HG03571 (cell line): ENCODE measurements around the gene SPIRE2.
"Not testable (repeated sequence)": the region's sequence is repeated elsewhere in the genome, so short reads cannot be mapped to it uniquely, and the experiment has no call there.

ENCODE experiments used
- ATAC-seq: cut with Tn5 transposase; IDR thresholded peaks from one replicate; pipeline ENCODE4 v1.9.1; 2021; ENCODE audit not compliant: unreplicated experiment

The SPIRE2 gene

GRCh38 chr16:89834813-89835363 lies 6.6 kb downstream of the SPIRE2 start:
- ATAC-seq: not testable (repeated sequence)

DNA sequence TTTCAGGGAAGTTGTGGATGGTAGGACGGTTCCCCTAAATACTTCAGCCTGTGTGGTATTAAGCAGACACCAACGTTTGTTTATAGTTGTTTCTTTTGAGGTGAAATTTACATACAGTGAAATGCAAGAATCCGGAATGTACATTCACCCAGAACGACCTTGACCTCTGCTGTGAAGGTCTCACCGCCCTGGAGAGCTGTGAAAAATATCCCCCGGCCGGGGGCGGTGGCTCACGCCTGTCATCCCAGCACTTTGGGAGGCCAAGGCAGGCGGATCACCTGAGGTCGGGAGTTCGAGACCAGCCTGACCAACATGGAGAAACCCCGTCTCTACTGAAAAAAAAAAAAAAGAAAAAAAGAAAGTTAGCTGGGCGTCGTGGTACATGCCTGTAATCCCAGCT lies 8.2 kb downstream of the SPIRE2 start:
- not testable (repeated sequence) for ATAC-seq

DNA sequence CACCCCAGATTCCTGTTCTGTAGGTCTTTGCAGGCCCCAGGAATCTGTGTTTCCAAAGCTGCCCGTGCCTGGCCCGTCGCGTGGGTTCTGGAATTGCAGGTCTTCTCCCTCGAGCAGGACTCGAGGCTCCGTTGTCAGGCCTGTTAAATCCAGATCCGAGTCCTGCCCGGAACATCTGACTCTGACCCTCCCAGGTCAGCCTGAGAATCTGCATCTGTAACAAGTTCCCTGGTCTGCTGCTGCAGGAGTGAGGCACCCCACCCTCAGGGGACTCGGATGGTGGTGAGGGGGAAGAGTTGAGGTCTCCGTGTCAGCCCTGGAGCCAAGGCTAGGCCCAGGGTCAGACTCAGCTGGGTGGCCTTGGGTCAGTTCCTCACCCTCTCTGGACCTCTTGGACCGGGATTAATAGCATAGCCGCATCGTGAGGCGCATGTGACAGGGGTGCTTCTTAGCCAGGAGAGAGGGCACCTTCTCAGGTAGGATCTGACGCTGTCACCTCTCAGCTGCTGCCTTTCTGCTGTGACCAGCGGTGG lies 8.8 kb downstream of the SPIRE2 start:
- ATAC-seq: no peak

GRCh38 chr16:89841275-89841674 lies 13.0 kb downstream of the SPIRE2 start:
- ATAC-seq: no peak

- ATAC-seq: no peak
Measured at GRCh38 chr16:89842471-89843408, 14.5 kb downstream of the SPIRE2 start.

- ATAC-seq: no peak
Measured at GRCh38 chr16:89843409-89844350, 15.4 kb downstream of the SPIRE2 start.

- ATAC-seq: no peak
Measured at GRCh38 chr16:89844739-89845339, 16.6 kb downstream of the SPIRE2 start.

DNA sequence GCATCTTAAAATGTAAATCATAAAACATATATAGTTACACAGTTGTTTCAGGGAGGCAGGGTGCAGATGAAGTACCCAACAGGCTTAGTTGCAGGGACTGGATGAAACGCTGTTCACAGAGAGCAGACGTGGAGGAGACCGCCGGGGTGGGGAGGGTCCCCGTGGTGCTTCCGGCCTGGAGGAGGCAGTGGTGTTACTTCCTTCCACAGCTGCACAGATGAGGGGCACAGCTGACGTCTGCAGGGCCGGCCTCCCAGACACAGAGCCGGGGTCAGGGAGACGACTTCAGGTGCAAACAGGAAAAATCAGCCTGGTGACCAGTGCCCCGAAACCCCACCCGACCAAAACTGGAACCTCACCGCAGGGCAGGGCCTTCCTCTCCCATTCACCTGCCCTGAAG lies 17.1 kb downstream of the SPIRE2 start:
- ATAC-seq: no peak

DNA sequence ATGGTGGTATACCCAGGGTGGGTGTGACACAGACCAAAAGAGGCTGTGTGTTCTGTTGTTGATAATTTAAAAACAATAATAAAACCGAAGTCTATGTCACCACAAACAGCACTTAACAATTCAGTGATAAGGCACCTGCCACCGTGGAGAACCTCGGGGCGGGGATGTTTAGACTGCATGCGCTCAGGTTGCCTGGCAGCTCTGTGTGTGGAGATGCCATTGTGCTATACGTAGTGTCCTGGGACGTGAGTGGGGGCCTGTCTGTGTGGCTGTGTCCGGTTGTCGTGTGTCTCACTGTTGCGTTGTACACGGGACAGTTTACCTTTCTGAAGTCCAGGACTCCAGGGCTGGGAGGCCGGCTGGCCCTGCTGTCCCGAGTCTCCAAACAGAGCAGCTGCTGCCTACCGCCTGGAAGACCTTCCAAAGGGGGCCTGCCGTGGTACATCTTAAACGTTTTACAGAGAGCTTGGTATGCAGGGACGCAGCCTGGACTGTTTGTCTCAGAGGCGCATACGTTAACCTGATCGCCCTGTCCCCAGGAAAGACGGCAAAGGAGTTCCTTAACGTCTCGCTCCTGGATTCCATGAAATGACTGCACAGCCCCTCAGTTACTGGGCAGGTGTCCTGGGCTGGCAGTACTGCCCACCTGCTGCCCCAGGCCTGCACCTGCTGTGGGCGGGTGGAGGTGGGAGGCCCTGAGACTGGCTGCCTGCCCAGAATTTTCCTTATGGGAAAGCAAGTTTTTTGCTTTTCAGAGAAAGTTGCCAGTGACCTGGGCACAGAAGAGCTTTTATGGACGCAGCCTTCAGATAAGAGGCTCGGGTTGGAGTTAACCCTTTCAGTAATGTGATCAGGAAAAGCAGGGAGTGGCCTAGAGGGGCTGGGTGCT lies 19.0 kb downstream of the SPIRE2 start:
- ATAC-seq: no peak

GRCh38 chr16:89847940-89848297 lies 19.6 kb downstream of the SPIRE2 start:
- ATAC-seq: no peak

- no peak for ATAC-seq
Measured at GRCh38 chr16:89848974-89849373, 20.7 kb downstream of the SPIRE2 start.

GRCh38 chr16:89853306-89853993 lies 25.2 kb downstream of the SPIRE2 start:
- no peak for ATAC-seq

- ATAC-seq: no peak
Measured at GRCh38 chr16:89855301-89855945, 27.1 kb downstream of the SPIRE2 start.

DNA sequence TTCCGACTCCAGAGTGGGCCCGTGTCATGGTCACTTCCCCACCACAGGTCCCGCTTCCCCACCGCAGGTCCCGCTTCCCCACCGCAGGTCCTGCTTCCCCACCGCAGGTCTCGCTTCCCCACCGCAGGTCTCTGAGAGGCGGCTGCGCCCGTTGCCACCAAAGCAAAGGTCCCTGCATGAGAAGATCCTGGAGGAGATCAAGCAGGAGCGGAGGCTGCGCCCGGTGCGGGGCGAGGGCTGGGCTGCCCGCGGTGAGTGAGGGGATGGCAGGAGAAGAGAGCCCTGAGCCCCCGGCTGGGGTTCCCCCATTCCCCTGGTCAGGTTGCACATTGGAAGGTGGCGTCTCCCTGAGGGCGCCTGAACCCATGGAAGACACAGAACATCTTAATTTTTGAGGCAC lies 27.7 kb downstream of the SPIRE2 start:
- no peak for ATAC-seq

DNA sequence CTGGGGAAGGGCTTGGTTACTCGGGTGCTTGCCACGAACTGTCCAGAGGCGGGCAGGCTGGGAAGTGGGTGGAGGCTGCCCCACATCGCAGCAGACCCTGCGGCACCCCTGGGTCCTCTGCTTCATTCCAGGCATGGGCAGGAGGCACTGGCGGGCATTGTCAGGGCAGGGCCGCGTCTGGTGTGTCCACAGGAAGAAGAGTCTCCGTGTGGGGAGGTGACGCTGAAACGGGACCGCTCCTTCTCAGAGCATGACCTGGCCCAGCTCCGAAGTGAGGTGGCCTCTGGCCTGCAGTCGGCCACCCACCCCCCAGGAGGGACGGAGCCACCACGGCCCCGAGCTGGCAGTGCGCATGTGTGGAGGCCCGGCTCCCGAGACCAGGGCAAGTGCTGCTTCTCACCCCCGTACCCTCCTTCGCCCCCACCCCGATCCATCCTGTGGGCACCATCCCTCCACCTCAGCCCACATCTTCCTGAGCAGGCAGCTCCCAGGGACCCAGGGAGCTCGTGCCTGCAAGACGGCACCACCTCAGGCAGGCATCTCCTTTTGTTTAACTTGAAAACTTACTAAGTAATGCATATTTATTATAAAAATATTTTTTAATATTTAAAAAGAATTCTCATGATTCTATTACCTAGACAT lies 30.8 kb downstream of the SPIRE2 start:
- ATAC-seq: no peak

DNA sequence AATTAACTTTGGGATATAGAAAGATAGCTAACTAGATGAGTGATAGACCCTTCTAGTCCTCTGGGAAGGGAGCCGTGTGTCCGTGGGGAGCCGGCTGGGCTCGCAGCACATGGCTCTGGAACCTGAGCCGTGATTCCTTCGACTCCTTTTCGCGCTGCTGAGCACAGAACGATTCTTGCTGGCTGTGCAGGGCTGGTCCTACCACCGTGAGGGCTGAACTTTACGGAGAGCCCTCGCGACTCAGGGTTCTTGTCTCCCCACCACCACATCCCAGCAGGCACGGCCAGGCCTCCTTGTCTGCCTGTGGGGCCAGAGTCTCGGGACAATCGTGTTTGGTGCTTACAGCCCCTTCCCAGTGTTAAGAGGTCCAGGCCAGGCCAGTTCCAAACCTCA lies 31.3 kb downstream of the SPIRE2 start:
- ATAC-seq: no peak

GRCh38 chr16:89860747-89861304 lies 32.6 kb downstream of the SPIRE2 start:
- no peak for ATAC-seq

DNA sequence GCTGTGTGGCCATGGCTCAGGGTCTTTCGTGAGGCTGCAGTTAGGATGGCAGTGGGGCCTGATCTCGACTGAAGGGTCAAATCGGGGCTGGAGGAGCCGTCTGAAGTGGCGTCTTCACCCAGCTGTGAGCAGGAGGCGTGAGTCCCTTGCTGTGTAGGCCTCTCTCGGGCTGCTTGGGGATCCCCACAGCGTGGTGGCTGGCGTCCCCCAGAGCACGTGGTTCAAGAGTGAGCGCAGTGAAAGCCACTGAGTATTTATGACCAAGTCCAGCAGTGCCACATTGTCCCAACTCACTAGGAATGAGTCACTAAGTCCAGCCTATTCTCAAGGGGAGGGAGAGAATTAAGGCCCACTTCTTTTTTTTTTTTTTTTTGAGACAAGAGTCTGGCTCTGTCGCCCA lies 33.4 kb downstream of the SPIRE2 start:
- no peak for ATAC-seq
